Tibial artery (tissue), 4 donors: ENCODE results near the gene RAVER2.

Experiments used
- DNase-seq, 2 donors: peaks; one replicate each; pipeline ENCODE4 v3.0.0-alpha.2; 2019
- H3K27ac ChIP-seq, 2 donors: fragments of 200-600 bp; sonication (generic) in 1 of 2; 1 replicate in 1 of 2; 2 replicates in 1 of 2; pipeline ENCODE4 v1.5.1; 2018 to 2019; ENCODE audit warnings: mild to moderate bottlenecking in 1 of 2
- H3K27me3 ChIP-seq, 2 donors: fragments of 200-600 bp; sonication (generic) in 1 of 2; one replicate each; pipeline versions ENCODE4 v1.5.1 to v1.6.0; 2016 to 2019
- H3K36me3 ChIP-seq, 3 donors: fragments of 200-600 bp; sonication (generic) in 2 of 3; one replicate each; pipeline ENCODE4 v1.5.1; 2016 to 2019; ENCODE audit warnings: mild to moderate bottlenecking in 2 of 3
- H3K4me1 ChIP-seq, 4 donors: fragments of 200-600 bp; sonication (generic) in 2 of 4; 1 replicate in 3 of 4; 2 replicates in 1 of 4; pipeline ENCODE4 v1.5.1; 2016 to 2019
- H3K4me3 ChIP-seq, 2 donors: fragments of 200-600 bp; sonication (generic) in 1 of 2; 1 replicate in 1 of 2; 2 replicates in 1 of 2; pipeline ENCODE4 v1.5.1; 2018 to 2019; ENCODE audit warnings: mild to moderate bottlenecking in 2 of 2
- H3K9me3 ChIP-seq, 3 donors: fragments of 200-600 bp; sonication (generic) in 1 of 3; one replicate each; pipeline ENCODE4 v1.5.1; 2016 to 2019
- CTCF ChIP-seq, 2 experiments: fragments of 200-600 bp in 1 of 2; fragments of 450-650 bp in 1 of 2; IDR thresholded peaks; one replicate each; pipeline ENCODE4 v1.5.1; 2017 to 2019; ENCODE audit warnings: antibody characterized with exemption in 2 of 2, mild to moderate bottlenecking in 1 of 2, moderate library complexity in 1 of 2
- intact Hi-C: fragments of 100-400 bp; cut with DNase I; formaldehyde crosslinking; loops from one replicate; pipeline ENCODE4 v1.15.0; 2023; ENCODE audit warnings: low total_unique reads

Gene RAVER2

GRCh38 chr1:64856553-64856952 lies 111.7 kb downstream of the RAVER2 start:
- intact Hi-C loops: no loop called here
- Histone ChIP-seq H3K36me3 (peaks cover 53 to 99% (median 83%) of the 10 kb centered on the region in 3 donors), H3K27me3 (no peaks in the 10 kb centered on the region), H3K9me3 (no peaks in the 10 kb centered on the region), H3K27ac (no peak overlapping the region), H3K4me3 (no peak overlapping the region), H3K4me1 (no peaks in the 10 kb centered on the region)
- TF ChIP-seq CTCF (IDR thresholded peaks at IDR 0.05): no peak
- no peak for DNase-seq

- H3K27me3 ChIP-seq: no peaks in the 10 kb centered on the region
- H3K9me3 ChIP-seq: no peaks in the 10 kb centered on the region
- no peaks in the 10 kb centered on the region for H3K4me1 ChIP-seq
- no peak for TF ChIP-seq CTCF (IDR thresholded peaks at IDR 0.05)
- intact Hi-C loops: no loop called here
- no peak overlapping the region for H3K4me3 ChIP-seq
- no peak overlapping the region for H3K27ac ChIP-seq
- DNase-seq: no peak
- peaks cover 53 to 99% (median 83%) of the 10 kb centered on the region in 3 donors for H3K36me3 ChIP-seq
Observed at GRCh38 chr1:64857347-64857746, 112.5 kb downstream of the RAVER2 start.

- Histone ChIP-seq H3K4me3 (no peak overlapping the region), H3K36me3 (peaks cover 40 to 93% (median 61%) of the 10 kb centered on the region in 3 donors), H3K27me3 (no peaks in the 10 kb centered on the region), H3K27ac (no peak overlapping the region), H3K9me3 (no peaks in the 10 kb centered on the region), H3K4me1 (no peaks in the 10 kb centered on the region)
- DNase-seq: no peak
- intact Hi-C loops: no loop called here
- TF ChIP-seq CTCF (IDR thresholded peaks at IDR 0.05): no peak
Observed at GRCh38 chr1:64861611-64862010, 116.7 kb downstream of the RAVER2 start.

- H3K36me3 ChIP-seq: peaks cover 44 to 90% (median 59%) of the 10 kb centered on the region in 3 donors
- intact Hi-C loops: no loop called here
- H3K27ac ChIP-seq: no peak overlapping the region
- H3K4me1 ChIP-seq: no peaks in the 10 kb centered on the region
- DNase-seq: peak; percentile 68 to 76
- no peaks in the 10 kb centered on the region for H3K9me3 ChIP-seq
- no peak overlapping the region for H3K4me3 ChIP-seq
- TF ChIP-seq CTCF (IDR thresholded peaks at IDR 0.05): no peak
- no peaks in the 10 kb centered on the region for H3K27me3 ChIP-seq
Observed at GRCh38 chr1:64864018-64864940, 119.4 kb downstream of the RAVER2 start.

GRCh38 chr1:64865105-64865757 lies 120.4 kb downstream of the RAVER2 start:
- Histone ChIP-seq H3K36me3 (peaks cover 34 to 90% (median 57%) of the 10 kb centered on the region in 3 donors), H3K27me3 (no peaks in the 10 kb centered on the region), H3K27ac (no peak overlapping the region), H3K4me3 (no peak overlapping the region), H3K4me1 (no peaks in the 10 kb centered on the region), H3K9me3 (no peaks in the 10 kb centered on the region)
- TF ChIP-seq CTCF (IDR thresholded peaks at IDR 0.05): no peak
- intact Hi-C loops: no loop called here
- no peak for DNase-seq
